EH (cell line): ENCODE results near the gene SPRR2G.
"Not testable (repeated sequence)": the region's sequence is repeated elsewhere in the genome, so short reads cannot be mapped to it uniquely, and the experiment has no call there.

Source experiments
- DNase-seq: peaks from one replicate; pipeline ENCODE4 v3.0.0-alpha.2; 2015; ENCODE audit warnings: low read depth

SPRR2G gene

DNA sequence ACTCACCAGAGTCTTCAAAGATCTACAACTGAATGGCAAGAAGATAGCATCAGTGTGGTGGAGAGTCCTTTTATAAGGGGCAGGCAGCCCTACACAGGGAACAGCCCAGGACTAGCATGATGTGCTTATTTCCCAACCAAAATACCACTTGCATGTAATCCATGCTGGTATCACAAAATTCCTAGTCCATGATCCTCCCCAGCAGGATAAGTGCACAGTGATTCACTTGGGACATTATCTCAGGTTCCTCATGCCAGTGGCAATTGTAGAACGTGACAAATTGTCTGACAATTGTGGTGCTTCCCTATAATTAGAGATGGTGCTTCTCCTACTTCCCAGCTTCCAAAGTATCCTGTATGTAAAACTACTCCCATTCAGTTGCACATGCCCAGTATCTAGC lies at the start of gene SPRR2G:
Gene SPRR2G, minus strand, starts transcription at position 45 of the 400 bp plus-strand sequence. CDS start 780 bp downstream, outside the sequence.
- DNase-seq = no peak

DNA sequence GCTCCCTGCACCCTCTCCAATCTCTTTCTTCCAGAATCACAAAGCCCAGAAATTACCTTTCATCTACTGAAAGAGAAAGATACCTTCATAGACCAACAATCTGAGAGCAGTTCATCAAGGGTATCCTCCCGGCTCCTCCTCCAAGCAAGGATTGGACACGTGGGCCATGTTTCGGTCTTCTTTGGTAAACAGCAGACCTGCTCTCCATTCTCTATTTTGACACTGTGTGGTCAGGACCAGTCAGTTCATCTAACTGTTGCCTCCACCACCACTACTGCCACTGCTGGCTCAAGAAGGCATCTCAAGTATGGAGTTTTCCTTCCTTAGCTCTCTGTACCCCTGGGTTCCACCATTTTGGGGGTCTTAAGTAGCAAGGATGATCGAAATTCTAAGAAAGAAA lies 44.5 kb upstream of the SPRR2G start:
- no peak for DNase-seq

DNA sequence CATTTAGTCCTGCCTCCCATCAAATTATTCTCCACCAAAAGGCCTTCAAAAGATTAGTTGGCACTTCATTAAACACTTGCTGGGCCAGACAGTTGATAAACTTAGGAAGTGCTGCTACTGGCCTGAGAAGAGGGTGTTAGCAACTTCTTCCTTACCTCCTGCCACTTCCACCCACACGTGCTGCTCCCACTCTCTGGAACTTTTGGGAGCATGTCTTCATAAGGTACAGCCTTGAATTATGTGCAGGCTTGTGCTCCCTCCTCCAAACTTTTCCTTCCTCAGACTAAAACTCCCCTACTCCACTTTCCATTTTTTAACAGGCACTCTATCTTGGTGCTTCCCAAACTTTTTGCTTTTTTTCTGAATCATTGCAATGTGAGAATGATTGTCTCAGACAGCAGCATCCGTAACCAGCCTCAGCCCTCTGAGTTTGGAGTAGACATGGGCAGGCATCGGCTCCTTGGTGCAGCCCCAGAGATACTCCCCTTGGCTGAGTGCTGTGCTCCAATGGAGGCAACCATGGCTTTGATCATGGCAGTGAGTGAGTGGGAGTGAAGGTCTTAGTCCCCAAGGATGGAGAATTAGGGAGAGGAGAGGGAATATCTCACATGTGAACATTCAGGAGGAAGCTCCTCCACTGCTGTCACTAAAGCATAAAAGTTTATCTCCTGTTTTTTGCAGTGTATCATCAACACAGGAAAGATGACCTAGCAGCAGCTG lies 43.8 kb upstream of the SPRR2G start:
- DNase-seq = no peak

DNA sequence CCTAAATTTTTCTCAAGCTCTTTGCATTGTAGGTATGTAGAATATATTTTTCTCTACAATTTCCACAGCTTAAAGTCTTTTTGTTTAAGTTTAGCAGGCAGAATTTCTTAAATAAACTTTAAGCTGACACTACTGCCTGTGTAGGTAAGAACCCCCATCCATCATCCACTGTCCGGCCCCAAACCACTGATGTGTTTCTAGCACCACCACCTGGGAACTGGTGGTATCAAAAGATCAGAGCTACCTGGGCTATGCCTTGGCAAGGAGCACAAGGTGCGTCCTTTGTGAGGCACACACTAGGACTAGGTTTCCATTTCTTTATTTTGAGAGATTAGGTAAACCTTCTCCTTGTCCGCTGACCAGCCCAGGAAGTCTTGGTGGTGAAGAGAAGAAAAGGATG lies 42.0 kb upstream of the SPRR2G start:
- no peak for DNase-seq

DNA sequence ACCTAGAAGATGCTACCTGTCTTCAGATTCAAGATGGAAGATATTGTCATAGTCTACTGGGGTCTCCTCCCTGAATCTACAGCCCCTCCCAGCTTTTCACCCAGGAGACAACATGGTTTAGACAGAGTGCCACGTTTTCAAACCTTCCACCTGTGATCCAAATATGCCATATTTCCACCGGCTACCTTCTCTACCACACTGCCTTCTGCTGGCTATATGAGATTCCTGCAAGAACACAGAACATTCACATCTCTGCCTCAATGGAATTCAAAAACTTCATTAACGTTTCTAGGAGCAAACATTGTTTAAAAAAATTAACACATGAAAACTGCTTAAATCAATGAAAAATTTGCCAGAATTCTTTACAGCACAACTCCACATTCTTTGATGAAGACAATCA lies 39.7 kb upstream of the SPRR2G start:
- DNase-seq = no peak

DNA sequence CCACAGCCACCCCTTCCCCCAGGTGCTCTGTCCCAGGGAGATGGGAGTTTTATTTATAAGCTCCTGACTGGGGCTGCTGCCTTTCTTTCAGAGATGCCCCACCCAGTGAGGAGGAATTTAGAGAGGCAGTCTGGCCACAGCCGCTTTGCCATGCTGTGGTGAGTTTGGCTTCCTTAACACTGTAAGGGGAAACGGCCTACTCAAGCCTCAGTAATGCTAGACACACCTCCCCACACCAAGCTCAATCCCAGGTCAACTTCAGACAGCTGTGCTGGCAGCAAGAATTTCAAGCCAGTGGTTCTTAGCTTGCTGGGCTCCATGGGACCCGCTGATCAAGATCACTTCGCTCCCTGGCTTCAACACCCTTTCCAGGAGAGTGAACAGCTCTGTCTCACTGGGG lies 37.6 kb upstream of the SPRR2G start:
- DNase-seq = not testable (repeated sequence)

DNA sequence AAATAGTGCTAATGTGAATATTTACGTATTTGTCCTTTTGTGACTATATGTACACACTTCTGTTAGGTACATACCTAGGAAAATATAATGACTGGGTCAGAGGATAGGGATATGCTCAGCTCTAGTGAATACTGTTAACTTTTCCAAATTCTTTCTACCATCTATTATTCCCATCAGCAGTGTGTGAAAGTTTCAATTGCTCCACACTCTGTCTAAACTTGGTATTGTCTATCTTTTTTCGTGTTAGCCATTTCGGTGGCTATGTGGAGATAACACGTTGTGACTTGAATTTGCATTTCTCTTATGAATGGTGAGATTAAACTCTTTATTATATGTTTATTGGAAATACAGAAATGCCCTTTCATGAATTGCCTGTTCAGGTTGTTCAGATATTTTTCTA lies 29.9 kb upstream of the SPRR2G start:
- DNase-seq = no peak

DNA sequence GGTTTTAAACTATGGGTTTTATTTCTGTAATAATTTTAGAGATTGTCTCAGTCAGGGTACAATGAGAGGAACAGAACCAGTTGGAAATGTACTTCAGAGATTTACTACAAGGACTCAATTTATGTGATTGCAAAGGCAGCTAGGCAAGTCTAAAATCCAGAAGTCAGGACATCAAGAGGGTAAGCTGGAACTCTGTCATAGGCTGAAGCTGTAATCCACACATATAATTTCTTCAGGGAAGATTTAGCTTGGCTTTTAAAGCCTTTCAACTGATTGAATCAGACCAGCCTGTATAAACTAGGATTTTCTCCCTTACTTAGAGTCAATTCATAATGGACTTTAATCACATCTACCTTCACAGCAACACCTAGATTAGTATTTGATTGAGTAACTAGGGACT lies 28.2 kb upstream of the SPRR2G start:
- DNase-seq = no peak

DNA sequence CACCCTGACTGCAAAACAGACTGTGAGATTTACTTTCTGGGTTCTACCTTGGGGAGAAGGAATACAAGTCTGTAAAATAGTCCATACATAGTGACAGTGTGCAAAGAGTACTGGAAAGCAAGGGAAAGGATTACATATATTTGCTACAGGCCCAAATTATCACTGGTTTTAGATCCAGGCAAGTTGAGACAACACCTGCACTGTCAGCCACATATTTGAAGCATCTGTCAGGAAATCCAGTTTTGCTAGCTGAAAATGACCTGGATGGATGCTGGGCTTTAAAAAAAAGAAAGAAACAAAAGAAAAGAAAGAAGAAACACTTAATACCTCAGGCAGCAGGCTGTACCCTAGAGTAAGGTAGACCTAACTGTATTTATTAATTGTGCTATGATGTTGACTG lies 23.9 kb upstream of the SPRR2G start:
- DNase-seq = no peak

DNA sequence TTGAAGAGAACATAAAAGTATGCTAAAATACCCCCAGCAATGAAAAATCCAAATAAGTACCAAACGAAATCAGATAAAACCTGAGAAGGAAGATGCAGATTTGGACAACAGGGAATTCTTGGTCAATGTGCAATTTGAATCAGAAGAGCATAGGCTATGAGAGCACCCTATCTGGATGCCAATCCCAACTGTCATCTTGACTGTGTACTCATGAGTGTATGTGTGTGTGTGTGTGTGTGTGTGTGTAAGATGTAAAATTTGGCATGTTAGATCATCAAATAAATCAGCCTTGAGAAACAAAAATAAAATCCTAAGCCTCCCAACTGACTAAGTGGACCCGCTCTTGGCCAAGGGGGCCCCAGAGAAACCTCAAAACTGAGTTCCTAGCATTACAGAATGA lies 18.0 kb upstream of the SPRR2G start:
- DNase-seq = no peak

DNA sequence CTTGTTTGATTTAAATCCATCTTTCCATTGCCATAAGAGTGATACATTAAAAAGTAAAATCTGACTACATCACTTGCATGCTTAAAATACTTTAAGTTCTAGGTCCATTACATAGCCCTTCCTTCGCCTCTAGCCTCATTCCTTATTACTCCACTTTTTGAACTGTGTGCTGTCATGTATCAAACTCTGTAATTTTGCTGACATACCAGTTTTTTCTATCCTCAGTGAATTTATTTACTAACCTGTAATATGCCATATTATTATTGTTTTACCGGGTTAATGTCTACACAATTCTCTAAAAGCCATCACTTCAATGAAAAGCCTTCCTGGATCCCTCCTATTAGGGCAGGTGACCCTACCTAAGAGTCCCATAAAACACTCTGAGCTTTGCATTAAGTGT lies 4.9 kb upstream of the SPRR2G start:
- DNase-seq = no peak

DNA sequence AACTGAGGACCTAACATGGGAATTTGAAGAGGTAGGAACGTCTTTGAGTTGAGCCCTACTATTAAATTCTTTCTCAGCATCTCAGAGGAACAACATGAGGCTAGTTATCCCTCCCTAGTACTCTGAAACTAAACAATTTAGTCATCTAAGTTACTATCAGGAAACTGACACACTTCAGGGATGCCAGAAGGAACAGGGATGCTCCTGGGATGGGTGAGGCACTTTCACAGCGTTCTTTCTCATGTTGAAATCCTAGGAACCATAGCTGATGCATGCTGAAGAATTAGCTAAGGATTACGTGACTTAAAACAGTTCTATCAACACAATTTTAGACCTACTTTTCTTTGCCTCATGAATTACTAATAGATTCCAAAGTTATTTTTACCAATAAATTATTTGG lies 1.8 kb upstream of the SPRR2G start:
- DNase-seq = no peak

DNA sequence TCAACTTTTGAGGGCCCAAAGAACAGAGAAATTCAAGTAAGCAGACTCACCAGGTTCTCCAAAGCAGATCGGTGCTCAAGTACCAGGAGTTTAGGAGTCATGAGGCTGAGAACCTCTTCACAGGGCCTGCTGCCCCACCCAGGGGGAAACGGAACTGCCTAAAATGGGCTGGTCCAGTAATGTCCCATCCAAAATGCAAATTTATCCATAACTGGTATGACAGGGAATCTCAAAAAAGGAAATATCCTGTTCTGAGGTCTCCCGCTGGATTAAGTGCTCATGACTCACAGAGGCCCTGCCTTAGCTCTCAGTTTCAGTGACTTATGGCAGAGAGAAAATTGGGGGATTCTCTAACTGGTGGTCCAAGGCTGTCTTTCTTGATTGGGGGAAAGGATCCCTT lies 9.3 kb downstream of the SPRR2G start:
- DNase-seq = no peak

DNA sequence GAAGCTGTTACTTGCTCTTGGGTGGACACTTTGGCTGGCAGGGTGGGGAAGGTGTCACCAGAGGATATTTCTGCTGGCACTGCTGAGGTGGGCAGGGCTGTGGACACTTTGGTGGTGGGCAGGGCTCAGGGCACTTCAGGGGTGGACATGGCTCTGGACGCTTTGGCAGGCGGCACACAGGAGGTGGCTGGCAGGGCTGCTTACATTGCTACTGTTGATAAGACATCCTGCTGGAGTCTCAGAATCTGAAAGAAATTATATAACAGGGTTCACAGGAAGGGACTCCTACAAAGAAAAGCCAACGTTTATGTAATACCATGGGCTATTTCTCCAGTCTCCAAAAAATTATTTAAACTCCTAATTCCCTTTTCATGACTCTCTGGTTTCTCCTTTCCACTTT lies 10.2 kb downstream of the SPRR2G start:
- no peak for DNase-seq

DNA sequence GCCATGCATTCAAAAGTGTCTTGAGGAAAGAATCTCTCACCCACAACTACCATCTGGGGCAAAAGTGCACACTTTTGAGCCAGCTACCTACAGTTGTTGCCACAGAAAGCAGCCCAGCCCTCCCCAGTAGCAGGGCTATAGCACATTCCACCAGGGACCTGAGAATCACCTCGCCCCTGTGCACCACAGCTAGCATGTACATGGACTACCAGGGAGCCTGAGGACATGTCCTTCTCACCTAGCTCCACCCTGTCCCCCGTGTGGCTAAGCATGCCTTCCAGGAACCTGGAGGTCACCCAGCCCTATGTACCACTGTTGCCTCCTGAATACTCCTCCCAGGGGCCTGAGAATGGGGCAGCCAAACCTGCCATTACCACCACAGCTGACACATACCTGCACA lies 16.9 kb downstream of the SPRR2G start:
- no peak for DNase-seq

DNA sequence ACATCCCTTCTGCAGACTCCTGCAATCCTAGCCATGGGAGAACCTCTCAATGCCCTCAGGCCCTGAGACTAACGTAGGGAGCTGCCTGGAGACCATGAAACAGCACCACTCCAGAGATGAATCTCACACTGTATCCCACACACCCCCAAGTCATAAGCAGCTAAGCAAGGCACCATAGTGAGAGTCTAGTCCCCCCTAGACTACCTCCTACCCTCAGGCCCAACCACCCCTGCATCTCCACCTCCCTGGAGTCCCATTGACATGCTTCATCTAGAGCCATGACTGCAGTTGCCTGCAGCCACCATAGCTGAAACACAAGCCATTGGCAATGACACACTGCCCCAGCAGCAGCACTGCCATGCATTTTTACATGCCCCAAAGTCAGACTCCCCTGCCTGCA lies 17.4 kb downstream of the SPRR2G start:
- DNase-seq = no peak

DNA sequence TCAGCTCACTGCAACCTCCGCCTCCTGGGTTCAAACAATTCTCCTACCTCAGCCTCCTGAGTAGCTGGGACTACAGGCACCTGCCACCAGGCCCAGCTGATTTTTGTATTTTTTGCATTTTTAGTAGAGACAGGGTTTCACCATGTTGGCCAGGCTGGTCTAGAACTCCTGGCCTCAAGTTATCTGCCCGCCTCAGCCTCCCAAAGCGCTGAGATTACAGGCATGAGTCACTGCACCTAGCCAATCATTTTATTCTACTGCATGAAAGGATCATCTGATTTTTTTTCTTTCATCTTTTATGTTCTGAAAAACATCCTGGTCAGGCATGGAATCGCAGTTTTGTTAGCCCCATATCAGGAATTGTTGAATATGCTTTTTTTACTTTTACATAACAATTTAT lies 22.0 kb downstream of the SPRR2G start:
- DNase-seq = not testable (repeated sequence)

DNA sequence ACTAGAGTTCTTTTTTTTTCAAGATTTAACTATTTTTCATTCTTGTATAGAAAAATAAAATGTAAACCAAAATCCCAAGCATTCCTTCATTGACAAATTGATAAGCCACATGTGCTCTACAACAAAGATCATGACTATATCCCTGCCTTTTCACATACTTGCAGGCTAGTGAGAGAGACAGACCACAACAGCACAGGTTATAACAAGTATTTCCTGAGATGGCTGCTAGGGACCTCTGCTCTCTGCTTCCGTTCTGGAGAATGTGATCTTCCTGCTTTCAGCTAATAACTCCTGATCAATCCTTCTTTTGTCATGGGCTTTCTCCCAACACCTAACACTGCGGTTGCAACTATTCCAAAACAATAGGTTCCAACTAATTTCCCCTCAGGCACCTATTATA lies 23.4 kb downstream of the SPRR2G start:
- DNase-seq = no peak

DNA sequence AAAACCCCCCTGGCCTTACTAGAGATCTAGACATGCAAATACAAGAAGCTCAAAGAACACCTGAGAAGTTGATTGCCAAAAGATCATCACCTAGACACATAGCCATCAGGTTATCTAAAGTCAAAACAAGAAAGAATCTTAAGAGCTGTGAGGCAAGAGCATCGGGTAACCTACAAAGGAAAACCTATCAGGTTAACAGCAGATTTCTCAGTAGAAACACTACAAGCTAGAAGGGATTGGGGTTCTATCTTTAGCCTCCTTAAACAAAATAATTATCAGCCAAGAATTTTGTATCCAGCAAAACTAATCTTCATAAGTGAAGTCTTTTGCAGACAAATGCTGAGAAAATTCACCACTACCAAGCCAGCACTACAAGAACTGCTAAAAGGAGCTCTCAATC lies 25.2 kb downstream of the SPRR2G start:
- no peak for DNase-seq

DNA sequence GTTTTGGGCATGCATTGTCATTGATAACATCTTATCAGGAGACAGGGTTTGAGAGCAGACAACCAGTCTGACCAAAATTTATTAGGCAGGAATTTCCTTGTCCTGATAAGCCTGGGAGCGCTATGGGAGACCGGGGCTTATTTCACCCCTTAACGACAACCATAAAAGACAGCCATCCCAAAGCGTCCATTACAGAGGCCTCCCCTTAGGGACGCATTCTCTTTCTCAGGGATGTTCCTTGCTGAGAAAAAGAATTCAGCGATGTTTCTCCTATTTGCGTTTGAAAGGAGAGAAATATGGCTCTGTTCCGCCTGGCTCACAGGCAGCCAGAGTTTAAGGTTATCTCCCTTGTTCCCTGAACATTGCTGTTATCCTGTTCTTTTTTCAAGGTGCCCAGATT lies 26.9 kb downstream of the SPRR2G start:
- not testable (repeated sequence) for DNase-seq

DNA sequence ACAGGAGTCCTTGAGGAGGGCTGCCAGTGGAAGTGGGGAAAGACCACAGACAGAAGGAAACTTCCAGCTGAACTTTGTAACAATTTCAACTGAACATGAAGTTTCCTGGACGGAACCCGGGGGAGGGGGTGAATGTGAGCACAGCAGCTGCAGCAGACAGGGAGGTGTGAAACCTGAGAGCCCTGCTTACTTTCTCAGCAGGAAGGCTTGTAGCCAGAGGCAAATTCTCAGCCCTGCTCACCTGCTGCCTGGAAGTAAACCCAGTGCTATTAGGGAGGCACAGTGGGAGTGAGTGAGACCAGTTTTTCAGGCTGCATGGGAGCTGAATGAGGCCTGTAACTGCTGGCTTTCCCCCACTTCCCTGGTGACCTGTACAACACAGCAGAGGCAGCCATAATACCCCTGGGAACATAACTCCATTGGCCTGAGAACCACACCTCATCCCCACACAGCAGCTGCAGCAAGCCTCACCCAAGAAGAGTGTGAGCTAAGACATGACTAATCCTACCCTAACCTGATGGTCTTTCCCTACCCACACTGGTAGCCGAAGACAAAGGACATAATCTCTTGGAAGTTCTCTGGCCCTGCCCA lies 27.8 kb downstream of the SPRR2G start:
- DNase-seq = no peak

DNA sequence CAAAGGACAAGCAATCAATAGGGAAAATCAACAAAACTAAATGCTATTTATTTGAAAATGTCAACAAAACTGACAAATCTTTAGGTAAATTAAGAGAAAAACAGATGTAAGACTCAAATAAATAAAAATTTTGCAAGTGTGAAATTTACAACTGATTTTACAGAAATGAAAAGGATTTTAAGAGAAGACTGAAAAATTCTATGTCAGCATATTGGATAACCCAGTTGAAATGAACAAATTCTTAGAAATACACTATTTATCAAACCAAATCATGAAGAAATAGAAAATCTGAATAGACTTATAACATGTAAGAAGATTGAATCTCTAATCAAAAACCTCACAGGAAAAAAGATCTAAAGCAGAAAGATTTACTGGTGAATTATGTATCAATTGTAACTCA lies 29.7 kb downstream of the SPRR2G start:
- DNase-seq = no peak

DNA sequence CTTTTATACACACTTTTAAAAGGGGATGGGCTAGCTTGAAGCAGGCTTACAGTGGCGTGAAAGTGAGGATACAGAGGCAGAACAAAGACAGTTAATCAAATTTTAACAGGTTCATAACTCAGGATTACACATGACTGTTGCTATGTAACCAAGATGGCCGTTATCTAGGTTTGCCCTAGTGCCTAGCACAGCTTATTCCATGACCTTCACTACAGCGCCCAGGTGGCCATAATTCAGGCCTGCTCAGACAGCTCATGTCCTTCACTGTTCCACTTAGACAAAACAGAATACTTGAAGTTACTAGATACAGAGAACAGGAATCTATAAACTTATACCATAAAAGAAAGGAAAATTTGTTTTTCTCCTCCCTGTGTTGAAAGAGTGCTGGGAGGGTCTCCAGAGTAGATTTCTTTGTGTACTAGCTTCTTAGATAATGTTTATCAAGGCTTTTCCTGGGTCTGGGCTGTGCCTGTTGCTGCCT lies 31.2 kb downstream of the SPRR2G start:
- no peak for DNase-seq

DNA sequence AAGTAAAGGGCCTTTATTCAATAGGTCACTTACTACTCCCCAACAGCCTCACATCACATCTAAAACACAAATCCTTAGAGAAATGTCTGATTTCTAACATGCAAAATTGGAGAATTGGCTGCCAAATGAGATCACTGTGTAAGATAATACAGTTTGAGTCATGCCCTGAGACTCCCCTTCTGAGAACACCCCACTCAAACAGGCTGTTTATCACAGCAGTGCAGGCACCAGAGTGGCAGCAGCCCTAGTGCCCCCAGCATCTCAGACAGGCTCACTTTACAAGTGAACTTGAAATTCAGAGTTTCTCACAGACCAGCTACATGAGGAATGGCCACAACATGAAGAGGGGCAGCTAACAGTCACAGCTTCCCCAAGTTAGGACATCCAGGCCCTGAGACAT lies 35.4 kb downstream of the SPRR2G start:
- not testable (repeated sequence) for DNase-seq
